BLaER1 (cell line): Measurements from ENCODE around the gene C1orf105.

Experiments
- H3K27ac ChIP-seq: shearing (Covaris generic); formaldehyde crosslinking; 2 replicates; pipeline ENCODE4 v1.8.1; 2022
- H3K27me3 ChIP-seq: shearing (Covaris generic); formaldehyde crosslinking; 2 replicates; pipeline ENCODE4 v1.8.1; 2022
- H3K36me3 ChIP-seq: shearing (Covaris generic); formaldehyde crosslinking; 2 replicates; pipeline ENCODE4 v1.8.1; 2022
- H3K4me1 ChIP-seq: shearing (Covaris generic); formaldehyde crosslinking; 2 replicates; pipeline ENCODE4 v1.8.1; 2022
- H3K4me2 ChIP-seq: shearing (Covaris generic); formaldehyde crosslinking; 2 replicates; pipeline ENCODE4 v1.8.1; 2022
- H3K4me3 ChIP-seq: shearing (Covaris generic); formaldehyde crosslinking; 2 replicates; pipeline ENCODE4 v1.8.1; 2022
- H3K9ac ChIP-seq: shearing (Covaris generic); formaldehyde crosslinking; 2 replicates; pipeline ENCODE4 v1.8.1; 2022
- H3K9me3 ChIP-seq: shearing (Covaris generic); formaldehyde crosslinking; 2 replicates; pipeline ENCODE4 v1.8.1; 2022
- H4K20me1 ChIP-seq: shearing (Covaris generic); formaldehyde crosslinking; 2 replicates; pipeline ENCODE4 v1.8.1; 2022
- Cebpa-rat ChIP-seq: shearing (Covaris generic); IDR thresholded peaks from 2 replicates; pipeline ENCODE4 v1.8.1; 2022

C1orf105 gene

DNA sequence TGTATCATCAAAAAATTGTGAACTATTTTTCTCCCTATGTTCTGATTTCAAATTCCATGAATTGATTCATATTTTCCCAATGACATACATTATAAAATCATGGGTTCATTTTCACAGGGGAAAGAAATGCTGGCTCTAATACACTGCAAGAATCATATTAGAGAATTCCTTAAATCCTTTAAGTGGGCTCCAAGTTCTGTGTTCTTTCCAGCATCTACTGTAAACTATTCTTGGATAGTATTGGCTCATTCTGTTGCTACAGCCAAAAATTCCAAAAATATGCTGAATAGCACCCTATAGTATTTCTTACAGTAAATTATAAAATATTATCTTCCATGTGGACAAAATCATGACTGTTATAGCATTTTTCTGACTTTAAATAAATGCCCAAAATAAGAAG lies 19.0 kb upstream of the C1orf105 start:
- H3K36me3 ChIP-seq = no peaks in the 10 kb centered on the region
- no peak overlapping the region for H3K9ac ChIP-seq
- no peak overlapping the region for H3K27ac ChIP-seq
- no peaks in the 10 kb centered on the region for H3K27me3 ChIP-seq
- peaks cover 13% of the 10 kb centered on the region for H3K4me1 ChIP-seq
- H3K4me2 ChIP-seq = no peak overlapping the region
- H3K9me3 ChIP-seq = no peaks in the 10 kb centered on the region
- TF ChIP-seq Cebpa-rat = no peak
- H3K4me3 ChIP-seq = no peak overlapping the region
- H4K20me1 ChIP-seq = no peaks in the 10 kb centered on the region

DNA sequence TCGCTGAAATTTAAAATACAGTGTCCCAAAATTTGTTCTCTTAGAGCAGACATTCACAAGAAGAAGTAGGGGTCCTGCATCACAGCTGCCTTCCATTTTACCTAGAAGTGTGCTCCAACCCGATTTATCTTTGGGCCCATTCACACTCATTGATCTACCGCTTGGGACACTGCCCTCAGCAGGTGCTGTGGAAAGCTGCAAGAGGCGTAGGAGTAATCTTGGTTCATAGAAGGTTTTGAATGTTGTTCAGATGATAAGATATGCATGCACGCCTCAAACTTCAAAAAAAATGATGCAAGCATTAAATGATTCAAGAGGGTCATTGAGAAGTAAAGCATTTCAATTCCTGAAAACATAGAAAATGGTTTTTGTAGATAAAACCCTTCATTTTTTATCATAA lies 18.6 kb upstream of the C1orf105 start:
- Histone ChIP-seq H3K9ac (no peak overlapping the region), H4K20me1 (no peaks in the 10 kb centered on the region)
- no peak for TF ChIP-seq Cebpa-rat

DNA sequence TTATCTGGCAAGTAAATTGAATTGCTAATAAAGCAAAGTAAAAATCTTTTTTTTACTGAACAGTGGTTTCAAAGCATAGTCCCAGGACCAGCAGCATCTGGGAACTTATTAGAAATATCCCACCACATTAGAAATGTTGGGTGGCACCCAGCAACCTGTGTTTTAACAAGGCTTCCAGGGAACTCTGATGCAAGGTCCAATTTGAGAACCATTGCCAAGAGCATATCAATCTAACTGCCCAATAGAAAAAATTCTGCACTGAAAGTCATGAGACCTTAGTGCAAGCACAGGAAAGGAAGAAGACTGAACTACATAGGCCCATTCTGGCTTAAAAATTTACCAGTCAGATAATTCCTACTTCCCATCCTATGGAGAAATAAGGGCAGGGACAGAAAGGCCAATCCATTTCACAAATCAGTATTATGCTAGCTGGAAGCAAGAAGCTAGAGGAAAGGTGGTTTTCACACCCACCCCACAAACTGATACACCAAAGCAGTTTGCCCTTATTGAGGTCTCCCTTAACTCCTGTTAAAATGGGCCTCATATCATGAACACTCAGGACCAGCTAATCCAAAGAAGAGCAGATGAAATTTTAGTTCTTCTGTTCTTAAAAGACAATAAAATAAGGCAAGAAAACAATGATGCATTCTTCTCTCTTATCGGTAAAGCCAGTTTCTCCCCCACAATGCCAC lies 17.5 kb upstream of the C1orf105 start:
- H3K27ac ChIP-seq = no peak overlapping the region
- H3K9ac ChIP-seq = no peak overlapping the region
- no peak overlapping the region for H3K4me3 ChIP-seq
- no peak overlapping the region for H3K4me2 ChIP-seq
- H3K36me3 ChIP-seq = no peaks in the 10 kb centered on the region
- no peaks in the 10 kb centered on the region for H4K20me1 ChIP-seq
- H3K4me1 ChIP-seq = peaks cover 13% of the 10 kb centered on the region
- TF ChIP-seq Cebpa-rat = no peak
- H3K27me3 ChIP-seq = no peaks in the 10 kb centered on the region
- no peaks in the 10 kb centered on the region for H3K9me3 ChIP-seq

More for the DNA sequence above, 18.6 kb upstream of the C1orf105 start:
- H3K4me1 ChIP-seq = peaks cover 13% of the 10 kb centered on the region
- no peak overlapping the region for H3K4me2 ChIP-seq
- H3K27me3 ChIP-seq = no peaks in the 10 kb centered on the region
- no peak overlapping the region for H3K27ac ChIP-seq
- no peak overlapping the region for H3K4me3 ChIP-seq
- H3K9me3 ChIP-seq = no peaks in the 10 kb centered on the region
- no peaks in the 10 kb centered on the region for H3K36me3 ChIP-seq

DNA sequence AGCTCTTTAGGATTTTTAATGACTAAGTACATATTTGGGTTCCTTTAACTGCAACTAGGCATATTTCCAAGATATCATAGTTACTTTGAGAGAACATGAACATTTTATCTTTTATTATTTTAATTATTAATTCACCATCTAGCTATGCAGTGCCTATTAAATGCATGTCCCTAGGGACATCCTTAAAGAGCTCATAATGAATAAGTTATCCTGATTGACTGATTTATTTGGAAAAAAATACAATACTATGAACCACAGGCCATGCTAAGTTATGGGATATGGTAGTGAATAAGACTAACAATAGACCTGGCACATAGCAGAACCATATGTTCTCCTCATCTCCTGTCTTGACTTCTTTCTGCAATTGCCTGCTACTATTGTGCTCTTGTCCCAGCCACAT lies 16.4 kb upstream of the C1orf105 start:
- H3K4me1 ChIP-seq = peaks cover 11% of the 10 kb centered on the region
- H4K20me1 ChIP-seq = no peaks in the 10 kb centered on the region
- no peak overlapping the region for H3K4me2 ChIP-seq
- H3K36me3 ChIP-seq = no peaks in the 10 kb centered on the region
- TF ChIP-seq Cebpa-rat = no peak
- H3K4me3 ChIP-seq = no peak overlapping the region
- no peaks in the 10 kb centered on the region for H3K27me3 ChIP-seq
- no peaks in the 10 kb centered on the region for H3K9me3 ChIP-seq
- no peak overlapping the region for H3K27ac ChIP-seq
- H3K9ac ChIP-seq = no peak overlapping the region

DNA sequence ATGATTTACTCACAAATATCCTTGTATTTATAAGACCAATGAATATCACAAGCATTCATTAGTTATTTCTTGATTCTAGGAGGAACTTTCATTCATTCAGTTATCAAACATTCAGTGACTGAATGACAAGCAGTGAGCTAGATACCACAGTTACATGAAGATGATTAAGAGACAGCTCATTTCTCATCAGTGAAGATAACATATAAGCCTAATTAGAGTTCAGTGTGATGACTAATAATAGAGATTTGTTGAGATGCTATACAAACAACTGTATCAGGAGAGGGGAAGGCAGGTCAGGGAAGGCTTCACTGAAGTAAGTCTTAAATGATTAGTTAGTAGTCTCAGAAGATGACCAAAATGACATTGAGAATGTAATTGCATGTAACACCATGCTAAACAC lies 14.6 kb upstream of the C1orf105 start:
- TF ChIP-seq Cebpa-rat = no peak
- Histone ChIP-seq H3K27me3 (no peaks in the 10 kb centered on the region), H3K4me2 (no peak overlapping the region), H3K27ac (no peak overlapping the region), H3K4me3 (no peak overlapping the region), H3K9ac (no peak overlapping the region), H3K9me3 (no peaks in the 10 kb centered on the region), H3K36me3 (no peaks in the 10 kb centered on the region), H4K20me1 (no peaks in the 10 kb centered on the region), H3K4me1 (no peaks in the 10 kb centered on the region)

DNA sequence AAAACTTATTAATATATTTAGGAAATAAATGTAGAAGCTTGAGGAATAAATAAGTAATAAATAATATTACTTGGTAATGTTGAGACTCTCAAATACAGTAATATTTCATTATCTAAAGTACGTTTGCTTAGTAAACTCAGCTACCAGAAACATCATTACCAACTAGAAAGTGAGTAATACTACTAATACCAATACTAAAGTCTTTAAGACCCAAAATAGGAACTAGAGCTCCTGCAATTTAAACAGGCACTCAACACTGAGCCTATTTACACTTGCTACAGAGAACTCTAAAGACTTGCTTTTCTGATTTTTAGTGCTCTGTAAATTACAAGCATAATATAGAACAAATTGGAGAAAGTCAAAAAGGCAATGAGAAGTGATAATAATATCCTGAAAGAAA lies 13.5 kb upstream of the C1orf105 start:
- H3K9ac ChIP-seq = no peak overlapping the region
- no peak for TF ChIP-seq Cebpa-rat
- H3K4me3 ChIP-seq = no peak overlapping the region
- H3K4me2 ChIP-seq = no peak overlapping the region
- H4K20me1 ChIP-seq = no peaks in the 10 kb centered on the region
- no peaks in the 10 kb centered on the region for H3K36me3 ChIP-seq
- H3K27ac ChIP-seq = no peak overlapping the region
- H3K9me3 ChIP-seq = no peaks in the 10 kb centered on the region
- H3K27me3 ChIP-seq = no peaks in the 10 kb centered on the region
- no peaks in the 10 kb centered on the region for H3K4me1 ChIP-seq

DNA sequence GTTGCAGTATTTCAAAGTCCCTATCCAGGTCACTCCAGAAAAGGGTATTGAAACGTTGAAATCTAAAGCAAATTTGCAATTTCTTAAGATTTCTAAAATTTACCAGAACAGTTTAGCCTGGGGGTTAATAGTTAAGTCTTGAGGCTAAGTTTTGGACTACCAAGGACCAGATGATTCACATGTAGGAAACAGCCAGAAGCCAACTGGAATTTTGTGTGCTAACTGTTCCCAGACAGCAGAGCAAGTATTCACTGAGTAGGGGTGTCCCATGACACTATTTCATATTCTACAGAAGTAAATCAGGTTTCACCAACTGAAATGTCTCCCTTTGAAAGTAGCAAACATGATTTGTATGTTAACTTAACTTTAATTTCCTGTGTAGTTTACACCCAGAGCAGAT lies 11.5 kb upstream of the C1orf105 start:
- H3K4me2 ChIP-seq = no peak overlapping the region
- H3K36me3 ChIP-seq = no peaks in the 10 kb centered on the region
- TF ChIP-seq Cebpa-rat = no peak
- H3K27ac ChIP-seq = no peak overlapping the region
- no peak overlapping the region for H3K9ac ChIP-seq
- no peaks in the 10 kb centered on the region for H3K4me1 ChIP-seq
- no peaks in the 10 kb centered on the region for H3K9me3 ChIP-seq
- no peaks in the 10 kb centered on the region for H3K27me3 ChIP-seq
- no peaks in the 10 kb centered on the region for H4K20me1 ChIP-seq
- no peak overlapping the region for H3K4me3 ChIP-seq

DNA sequence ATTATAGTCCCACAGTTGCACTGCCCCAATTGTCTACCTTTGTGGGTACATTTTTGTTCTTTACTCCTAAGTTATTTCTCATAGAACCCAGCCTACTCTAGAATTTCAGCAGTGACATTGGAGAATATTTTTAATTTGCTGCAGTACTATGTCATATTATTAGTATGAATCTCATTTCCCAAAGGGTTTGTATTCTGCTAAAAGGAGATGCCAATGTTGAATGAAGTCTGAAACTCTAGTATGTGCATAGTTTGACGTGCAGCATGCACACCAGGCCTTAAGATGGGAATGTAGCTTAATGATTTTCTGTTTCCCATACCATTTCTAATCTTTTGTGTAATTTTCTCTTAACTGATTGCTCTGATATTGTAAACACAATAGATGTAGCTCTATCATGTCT lies 10.5 kb upstream of the C1orf105 start:
- no peaks in the 10 kb centered on the region for H3K36me3 ChIP-seq
- H3K9ac ChIP-seq = no peak overlapping the region
- no peak overlapping the region for H3K4me3 ChIP-seq
- no peaks in the 10 kb centered on the region for H3K27me3 ChIP-seq
- no peaks in the 10 kb centered on the region for H4K20me1 ChIP-seq
- H3K4me2 ChIP-seq = no peak overlapping the region
- no peak overlapping the region for H3K27ac ChIP-seq
- no peaks in the 10 kb centered on the region for H3K4me1 ChIP-seq
- no peak for TF ChIP-seq Cebpa-rat
- no peaks in the 10 kb centered on the region for H3K9me3 ChIP-seq

DNA sequence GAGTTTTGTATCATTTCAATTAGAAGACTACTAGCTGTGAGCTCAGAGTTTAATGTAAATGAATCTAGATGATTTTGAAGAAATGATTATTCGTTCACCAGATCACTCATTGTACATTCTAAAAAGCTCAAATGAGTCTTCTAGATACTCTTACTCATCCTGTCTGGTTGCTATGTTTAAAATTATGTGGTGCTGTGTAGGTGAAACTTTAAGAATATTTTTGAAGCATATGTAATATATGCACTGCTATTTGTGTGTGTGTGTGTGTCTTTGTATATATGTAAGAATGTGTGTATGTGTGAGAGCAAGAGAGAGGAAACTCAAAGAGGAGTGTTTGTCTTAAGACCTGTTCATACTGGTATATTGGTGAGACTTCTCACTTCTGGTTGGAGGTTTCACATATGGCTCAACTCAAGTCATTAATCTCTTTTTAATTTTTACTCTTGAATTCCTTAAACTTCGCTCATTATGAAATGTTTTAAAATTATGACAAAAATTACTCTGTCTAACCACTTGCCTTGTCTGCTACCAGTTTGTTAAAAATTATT lies 8.6 kb upstream of the C1orf105 start:
- Histone ChIP-seq H3K4me1 (no peaks in the 10 kb centered on the region), H3K4me3 (no peak overlapping the region), H3K9me3 (no peaks in the 10 kb centered on the region), H3K27me3 (no peaks in the 10 kb centered on the region), H3K4me2 (no peak overlapping the region), H4K20me1 (no peaks in the 10 kb centered on the region), H3K36me3 (no peaks in the 10 kb centered on the region), H3K27ac (no peak overlapping the region), H3K9ac (no peak overlapping the region)
- TF ChIP-seq Cebpa-rat = no peak

DNA sequence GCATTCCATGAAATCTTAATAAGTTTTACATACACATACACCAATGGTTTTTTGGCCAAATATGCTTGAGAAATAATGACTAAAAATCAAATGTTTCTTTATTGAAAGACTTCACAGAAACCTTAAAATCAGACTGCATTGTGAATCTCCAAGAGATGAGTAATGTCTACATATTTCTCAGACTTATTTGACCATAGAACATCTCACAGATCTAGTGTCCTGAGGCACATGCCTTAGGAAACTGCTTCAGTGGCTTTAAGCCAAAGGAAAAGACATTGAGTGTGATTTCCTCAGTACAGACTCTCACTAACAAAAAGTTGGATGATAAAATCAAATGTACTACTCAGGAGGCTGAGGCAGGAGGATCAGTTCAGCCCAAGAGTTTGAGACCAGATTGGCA lies 6.2 kb upstream of the C1orf105 start:
- no peaks in the 10 kb centered on the region for H3K36me3 ChIP-seq
- H3K9ac ChIP-seq = no peak overlapping the region
- H3K4me3 ChIP-seq = no peak overlapping the region
- H4K20me1 ChIP-seq = no peaks in the 10 kb centered on the region
- H3K27me3 ChIP-seq = no peaks in the 10 kb centered on the region
- no peaks in the 10 kb centered on the region for H3K4me1 ChIP-seq
- no peak overlapping the region for H3K27ac ChIP-seq
- no peaks in the 10 kb centered on the region for H3K9me3 ChIP-seq
- no peak overlapping the region for H3K4me2 ChIP-seq
- no peak for TF ChIP-seq Cebpa-rat

DNA sequence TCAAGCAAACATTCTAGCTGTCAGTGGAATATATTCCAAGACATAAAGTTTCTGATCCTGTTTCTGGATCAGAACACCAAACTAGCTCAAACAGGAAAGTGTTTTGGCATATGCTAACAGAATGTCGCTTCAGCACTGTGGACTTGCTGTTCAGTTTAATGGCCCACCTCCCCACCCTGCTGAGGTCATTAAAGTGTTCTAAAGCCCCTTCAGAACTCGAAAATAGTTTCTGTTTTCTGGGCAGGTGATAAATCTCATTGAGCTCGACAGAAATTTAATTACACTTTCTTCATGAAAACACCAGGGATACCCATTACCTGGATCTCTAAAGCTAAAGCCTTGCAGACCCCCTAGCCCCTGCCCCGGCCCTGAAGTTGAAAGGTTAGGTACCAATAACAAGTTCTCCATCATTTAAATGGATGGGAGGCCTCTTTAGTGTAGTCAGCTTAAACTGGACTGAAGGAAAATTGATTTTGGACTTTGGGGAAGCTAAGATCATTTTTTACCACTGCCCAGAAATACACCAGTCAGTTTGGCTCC lies 3.9 kb upstream of the C1orf105 start:
- H3K27ac ChIP-seq = no peak overlapping the region
- no peak overlapping the region for H3K4me3 ChIP-seq
- no peak overlapping the region for H3K4me2 ChIP-seq
- no peaks in the 10 kb centered on the region for H4K20me1 ChIP-seq
- no peak for TF ChIP-seq Cebpa-rat
- H3K9ac ChIP-seq = no peak overlapping the region
- no peaks in the 10 kb centered on the region for H3K4me1 ChIP-seq
- no peaks in the 10 kb centered on the region for H3K36me3 ChIP-seq
- no peaks in the 10 kb centered on the region for H3K27me3 ChIP-seq
- no peaks in the 10 kb centered on the region for H3K9me3 ChIP-seq
